Panc1 (cell line): ENCODE measurements around the gene PARVB. TPM values are rescaled to one million over a fixed set of nuclear protein-coding genes. Genes with fewer than 3 reads are reported as not detected.

Experiments
- ATAC-seq: fragments of 200-7000 bp; cut with Tn5 transposase; 2 replicates; pipeline ENCODE4 v1.9.1; 2020; ENCODE audit warnings: mild to moderate bottlenecking, moderate library complexity
- BruUV-seq: library from RNA; stranded (reverse); fragments of 400-500 nt; replicated peaks from 2 replicates; lab custom pipeline; 2021; lab: Mats Ljungman, UMichigan
- CTCF ChIA-PET: fragments of 300-600 bp; sonication (Branson Sonifier 250); formaldehyde crosslinking; loops from one replicate; lab custom pipeline; 2022; ENCODE audit warnings: antibody characterized with exemption; lab: Charles Lee
- POLR2A ChIA-PET: fragments of 300-600 bp; sonication (Branson Sonifier 250); formaldehyde crosslinking; loops from one replicate; lab custom pipeline; 2022; ENCODE audit warnings: antibody characterized with exemption; lab: Charles Lee
- DNase-seq: peaks from one replicate; pipeline ENCODE4 v3.0.0-alpha.2; 2010; ENCODE audit warnings: low read depth, low spot score
- H3K27ac ChIP-seq: 2 replicates; pipeline ENCODE4 v1.5.1; 2011; ENCODE audit warnings: mild to moderate bottlenecking, low read length, inconsistent platforms
- H3K27me3 ChIP-seq: fragments of 200-500 bp; sonication (Bioruptor generic); 2 replicates; pipeline ENCODE4 v1.6.0; 2014; ENCODE audit warnings: low read length, inconsistent platforms; ENCODE audit not compliant: control insufficient read depth, insufficient read depth
- H3K36me3 ChIP-seq: fragments of 200-500 bp; sonication (Bioruptor generic); 2 replicates; pipeline ENCODE4 v1.5.1; 2014; ENCODE audit warnings: inconsistent platforms, mild to moderate bottlenecking, low read length, moderate library complexity; ENCODE audit not compliant: control insufficient read depth, insufficient read depth
- H3K4me1 ChIP-seq: 2 replicates; pipeline ENCODE4 v1.5.1; 2011; ENCODE audit warnings: inconsistent platforms, mild to moderate bottlenecking, low read length, moderate library complexity; ENCODE audit not compliant: control insufficient read depth, insufficient read depth
- H3K4me3 ChIP-seq, 2 experiments: 2 replicates each; pipeline ENCODE4 v1.5.1; 2011 to 2012; ENCODE audit warnings: low read depth in 2 of 2, low read length in 2 of 2, mild to moderate bottlenecking in 2 of 2, inconsistent platforms in 1 of 2, moderate library complexity in 1 of 2
- H3K9me3 ChIP-seq: fragments of 200-500 bp; sonication (Bioruptor generic); 2 replicates; pipeline ENCODE4 v1.5.1; 2014; ENCODE audit warnings: low read depth, mild to moderate bottlenecking, inconsistent platforms, low read length, moderate library complexity; ENCODE audit not compliant: control insufficient read depth, insufficient read depth
- CTCF ChIP-seq: fragments of 450-650 bp; IDR thresholded peaks from 2 replicates; pipeline ENCODE4 v1.5.1; 2017; ENCODE audit warnings: mild to moderate bottlenecking
- POLR2AphosphoS5 ChIP-seq: IDR thresholded peaks from 2 replicates; pipeline ENCODE4 v1.6.1; 2012; ENCODE audit warnings: mild to moderate bottlenecking, low read depth, low read length, moderate library complexity
- REST ChIP-seq, 2 experiments: IDR thresholded peaks; 2 replicates each; pipeline ENCODE4 v1.6.1; 2011 to 2012; ENCODE audit warnings: low read depth in 2 of 2, control low read depth in 1 of 2, low read length in 1 of 2, mild to moderate bottlenecking in 1 of 2, moderate library complexity in 1 of 2; ENCODE audit not compliant: insufficient read depth in 1 of 2
- SIN3A ChIP-seq: IDR thresholded peaks from 2 replicates; pipeline ENCODE4 v1.6.1; 2012; ENCODE audit warnings: low read depth, mild to moderate bottlenecking, low read length, moderate library complexity, borderline replicate concordance; ENCODE audit not compliant: insufficient read depth
- TCF7L2 ChIP-seq: IDR thresholded peaks from 2 replicates; pipeline ENCODE4 v1.6.1; 2011; ENCODE audit warnings: mild to moderate bottlenecking, low read depth, low read length, inconsistent platforms
- in situ Hi-C: cut with HindIII; loops from 2 replicates; pipeline ENCODE4 v1.10.0; 2016; ENCODE audit warnings: low sequenced_read_pairs, low pct_unique_long_range_greater_than_20kb
- intact Hi-C: fragments of 100-400 bp; cut with micrococcal nuclease; formaldehyde crosslinking; loops from one replicate; pipeline ENCODE4 v1.10.0; 2022; ENCODE audit not compliant: unreplicated experiment
- total RNA-seq: library from RNA; stranded (reverse); gene quantifications from one replicate; pipeline ENCODE4 v1.2.1, GENCODE V29; 2021; ENCODE audit not compliant: unreplicated experiment

Gene PARVB
- total RNA-seq, 1 experiment from 2014 or later = 28.1 TPM

GRCh38 chr22:44183287-44183588 is 159.1 kb downstream of the PARVB start:
- BruUV-seq = no TSS peak
- no peak overlapping the region for H3K4me3 ChIP-seq
- CTCF ChIA-PET = no interaction called here
- TF ChIP-seq POLR2AphosphoS5 = no peak
- TF ChIP-seq SIN3A = no peak
- TF ChIP-seq REST (IDR thresholded peaks at IDR 0.05; ENCODE audit: insufficient read depth in 1 of 2, low read depth in 2 of 2, low read length in 1 of 2) = no peak
- no peak for TF ChIP-seq CTCF
- TF ChIP-seq TCF7L2 = no peak
- POLR2A ChIA-PET = no interaction called here
- no peaks in the 10 kb centered on the region for H3K36me3 ChIP-seq
- in situ Hi-C loops = no loop called here
- no peaks in the 10 kb centered on the region for H3K9me3 ChIP-seq
- H3K4me1 ChIP-seq = no peaks in the 10 kb centered on the region
- DNase-seq (no peak), ATAC-seq (no peak)
- intact Hi-C loops = no loop called here
- no peaks in the 10 kb centered on the region for H3K27me3 ChIP-seq
- no peak overlapping the region for H3K27ac ChIP-seq

GRCh38 chr22:44184006-44184405 is 159.9 kb downstream of the PARVB start:
- no peak overlapping the region for H3K27ac ChIP-seq
- CTCF ChIA-PET = no interaction called here
- no peaks in the 10 kb centered on the region for H3K4me1 ChIP-seq
- H3K36me3 ChIP-seq = no peaks in the 10 kb centered on the region
- TF ChIP-seq SIN3A = no peak
- no peak for TF ChIP-seq REST (IDR thresholded peaks at IDR 0.05; ENCODE audit: insufficient read depth in 1 of 2, low read depth in 2 of 2, low read length in 1 of 2)
- no peak for TF ChIP-seq CTCF
- no peak for TF ChIP-seq TCF7L2
- TF ChIP-seq POLR2AphosphoS5 = no peak
- ATAC-seq = no peak
- intact Hi-C loops (no loop called here), in situ Hi-C loops (no loop called here)
- no peak for DNase-seq
- no TSS peak for BruUV-seq
- POLR2A ChIA-PET = no interaction called here
- no peaks in the 10 kb centered on the region for H3K9me3 ChIP-seq
- no peaks in the 10 kb centered on the region for H3K27me3 ChIP-seq
- H3K4me3 ChIP-seq = no peak overlapping the region
